GM08714 (cell line): ENCODE measurements around the gene PLPP6.

Experiments
- H3K4me3 ChIP-seq: fragments of 200-500 bp; sonication (Bioruptor generic); 2 replicates; pipeline ENCODE4 v1.5.1; 2014; ENCODE audit warnings: mild to moderate bottlenecking, low read length, inconsistent platforms
- ZNF274 ChIP-seq: IDR thresholded peaks from 2 replicates; pipeline ENCODE4 v1.6.1; 2012; ENCODE audit warnings: mild to moderate bottlenecking, low read depth, low read length

Gene PLPP6

GRCh38 chr9:4677392-4677791 is 15.3 kb downstream of the PLPP6 start:
- H3K4me3 ChIP-seq, result no peak overlapping the region
- TF ChIP-seq ZNF274, result no peak

- no peak for TF ChIP-seq ZNF274
- peak overlapping the region; percentile 95 for H3K4me3 ChIP-seq
Measured at GRCh38 chr9:4678679-4679267, 16.7 kb downstream of the PLPP6 start.

- TF ChIP-seq ZNF274, result no peak
- H3K4me3 ChIP-seq, result peak within 1 kb of the TSS; percentile 96
Measured at GRCh38 chr9:4679268-4680172, 17.4 kb downstream of the PLPP6 start, which contains the start of gene CDC37L1. CDC37L1 (plus strand) TSS chr9:4679569; CDS start chr9:4679768, 199 bp downstream.

GRCh38 chr9:4680173-4680525 is 18.1 kb downstream of the PLPP6 start:
- H3K4me3 ChIP-seq, result peak overlapping the region; percentile 96
- TF ChIP-seq ZNF274, result no peak

- H3K4me3 ChIP-seq, result peak overlapping the region; percentile 96; the same call in 1 of the 2 replicates
- no peak for TF ChIP-seq ZNF274
Measured at GRCh38 chr9:4680750-4681149, 18.7 kb downstream of the PLPP6 start.

- no peak overlapping the region for H3K4me3 ChIP-seq
- no peak for TF ChIP-seq ZNF274
Measured at GRCh38 chr9:4684820-4685219, 22.7 kb downstream of the PLPP6 start.

GRCh38 chr9:4686112-4686511 is 24.0 kb downstream of the PLPP6 start:
- no peak for TF ChIP-seq ZNF274
- no peak overlapping the region for H3K4me3 ChIP-seq

GRCh38 chr9:4686584-4686983 is 24.5 kb downstream of the PLPP6 start:
- no peak for TF ChIP-seq ZNF274
- H3K4me3 ChIP-seq, result no peak overlapping the region

- no peak overlapping the region for H3K4me3 ChIP-seq
- no peak for TF ChIP-seq ZNF274
Measured at GRCh38 chr9:4689021-4689420, 26.9 kb downstream of the PLPP6 start.

GRCh38 chr9:4689687-4690104 is 27.6 kb downstream of the PLPP6 start:
- TF ChIP-seq ZNF274, result no peak
- no peak overlapping the region for H3K4me3 ChIP-seq

GRCh38 chr9:4690144-4690543 is 28.1 kb downstream of the PLPP6 start:
- TF ChIP-seq ZNF274, result no peak
- H3K4me3 ChIP-seq, result no peak overlapping the region

- no peak overlapping the region for H3K4me3 ChIP-seq
- no peak for TF ChIP-seq ZNF274
Measured at GRCh38 chr9:4691795-4692194, 29.7 kb downstream of the PLPP6 start.

- no peak overlapping the region for H3K4me3 ChIP-seq
- no peak for TF ChIP-seq ZNF274
Measured at GRCh38 chr9:4700091-4700490, 38.0 kb downstream of the PLPP6 start.

GRCh38 chr9:4700932-4701331 is 38.8 kb downstream of the PLPP6 start:
- no peak for TF ChIP-seq ZNF274
- H3K4me3 ChIP-seq, result no peak overlapping the region

- no peak for TF ChIP-seq ZNF274
Measured at GRCh38 chr9:4701526-4701925, 39.4 kb downstream of the PLPP6 start.

GRCh38 chr9:4704129-4704528 is 42.0 kb downstream of the PLPP6 start:
- H3K4me3 ChIP-seq, result no peak overlapping the region
- TF ChIP-seq ZNF274, result no peak

More at GRCh38 chr9:4701526-4701925, 39.4 kb downstream of the PLPP6 start:
- no peak overlapping the region for H3K4me3 ChIP-seq
